Measurements from ENCODE around the gene ATRX. TPM values are rescaled to one million over a fixed set of nuclear protein-coding genes. Genes with fewer than 3 reads are reported as not detected.

ATRX gene
- total and polyA plus RNA-seq, 3 donors from 2014 or later: 4.1 to 104 (median 84.4) TPM

DNA sequence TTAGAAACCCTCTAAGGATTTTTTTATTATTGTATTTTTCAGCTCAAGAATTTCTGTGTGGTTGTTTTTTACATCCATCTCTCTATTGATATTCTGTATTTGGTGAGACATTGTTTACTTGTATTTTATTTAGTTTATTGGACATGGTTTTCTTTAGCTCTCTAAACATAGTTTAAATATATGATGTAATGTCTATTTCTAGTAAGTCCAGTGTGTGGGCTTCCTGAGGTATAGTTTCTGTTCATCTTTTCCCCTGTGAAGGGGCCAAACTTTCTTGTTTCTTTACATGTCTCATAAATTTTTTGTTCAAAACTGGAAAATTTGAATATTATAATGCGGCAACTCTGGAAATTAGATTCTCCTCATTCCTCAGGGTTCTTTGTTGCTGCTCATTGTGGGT is 28.2 kb upstream of the ATRX start:
- Histone ChIP-seq H3K4me1 (no peaks in the 10 kb centered on the region), H3K9me3 (no peaks in the 10 kb centered on the region), H3K36me3 (ENCODE audit: low read depth, missing control alignments) (no peaks in the 10 kb centered on the region), H3K27ac (no peak overlapping the region), H3K27me3 (no peaks in the 10 kb centered on the region), H3K4me3 (no peak overlapping the region)
- WGBS, 2 donors: 100% methylated on average over 1 of the region's 1 CpG
- TF ChIP-seq, protein P1, sequence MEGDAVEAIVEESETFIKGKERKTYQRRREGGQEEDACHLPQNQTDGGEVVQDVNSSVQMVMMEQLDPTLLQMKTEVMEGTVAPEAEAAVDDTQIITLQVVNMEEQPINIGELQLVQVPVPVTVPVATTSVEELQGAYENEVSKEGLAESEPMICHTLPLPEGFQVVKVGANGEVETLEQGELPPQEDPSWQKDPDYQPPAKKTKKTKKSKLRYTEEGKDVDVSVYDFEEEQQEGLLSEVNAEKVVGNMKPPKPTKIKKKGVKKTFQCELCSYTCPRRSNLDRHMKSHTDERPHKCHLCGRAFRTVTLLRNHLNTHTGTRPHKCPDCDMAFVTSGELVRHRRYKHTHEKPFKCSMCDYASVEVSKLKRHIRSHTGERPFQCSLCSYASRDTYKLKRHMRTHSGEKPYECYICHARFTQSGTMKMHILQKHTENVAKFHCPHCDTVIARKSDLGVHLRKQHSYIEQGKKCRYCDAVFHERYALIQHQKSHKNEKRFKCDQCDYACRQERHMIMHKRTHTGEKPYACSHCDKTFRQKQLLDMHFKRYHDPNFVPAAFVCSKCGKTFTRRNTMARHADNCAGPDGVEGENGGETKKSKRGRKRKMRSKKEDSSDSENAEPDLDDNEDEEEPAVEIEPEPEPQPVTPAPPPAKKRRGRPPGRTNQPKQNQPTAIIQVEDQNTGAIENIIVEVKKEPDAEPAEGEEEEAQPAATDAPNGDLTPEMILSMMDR (IDR thresholded peaks at IDR 0.05): no peak
- TF ChIP-seq POLR2A (IDR thresholded peaks at IDR 0.05): no peak
- intact Hi-C loops (cut with DNase I; ENCODE audit: low total_unique reads): no loop called here
- no peak for DNase-seq

DNA sequence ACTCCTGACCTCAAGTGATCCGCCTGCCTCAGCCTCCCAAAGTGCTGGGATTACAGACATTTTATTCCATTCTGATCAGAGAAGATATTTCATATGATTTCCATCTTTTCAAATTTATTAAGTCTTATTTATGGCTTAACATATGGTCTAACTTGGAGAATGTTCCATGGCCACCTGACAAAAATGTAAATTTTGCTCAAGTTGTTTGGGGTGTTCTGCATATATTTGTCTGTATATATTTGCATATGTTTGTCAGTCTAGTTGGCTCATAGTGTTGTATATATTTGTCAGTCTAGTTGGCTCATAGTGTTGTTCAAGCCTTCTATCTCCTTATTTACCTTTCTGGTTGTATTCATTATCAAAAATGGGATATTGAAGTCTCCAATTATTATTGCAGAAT is 16.2 kb upstream of the ATRX start:
- Histone ChIP-seq H3K27me3 (no peaks in the 10 kb centered on the region), H3K4me1 (no peaks in the 10 kb centered on the region), H3K9me3 (no peaks in the 10 kb centered on the region), H3K27ac (no peak overlapping the region), H3K4me3 (no peak overlapping the region), H3K36me3 (ENCODE audit: low read depth, missing control alignments) (no peaks in the 10 kb centered on the region)
- TF ChIP-seq, protein P1 (IDR thresholded peaks at IDR 0.05): no peak
- no peak for TF ChIP-seq POLR2A (IDR thresholded peaks at IDR 0.05)
- intact Hi-C loops (cut with DNase I; ENCODE audit: low total_unique reads): no loop called here
- no peak for DNase-seq
- WGBS, 2 donors: 60% methylated on average over 1 of the region's 1 CpG; no CpG with 5 or more reads in 1 of the 2 donors

DNA sequence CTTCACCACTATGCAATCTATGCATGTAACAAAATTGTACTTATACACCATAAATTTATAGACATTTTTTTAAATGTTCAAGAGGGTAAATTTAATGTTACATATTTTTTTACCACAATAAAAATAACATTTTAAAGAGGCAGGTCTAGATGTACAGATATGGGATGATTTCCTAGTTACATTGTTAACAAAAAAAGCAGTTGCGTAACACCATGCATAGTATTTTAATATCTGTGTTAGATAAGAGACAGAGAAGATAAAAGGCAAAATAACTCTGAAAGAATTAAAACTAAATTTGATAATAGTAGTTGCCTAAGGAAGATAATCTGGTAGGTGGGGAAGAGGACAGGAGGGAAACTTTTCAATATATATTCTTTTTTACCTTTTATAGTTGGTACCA is 9.1 kb upstream of the ATRX start:
- TF ChIP-seq, protein P1 (IDR thresholded peaks at IDR 0.05): no peak
- TF ChIP-seq POLR2A (IDR thresholded peaks at IDR 0.05): no peak
- H3K36me3 ChIP-seq (ENCODE audit: low read depth, missing control alignments): no peaks in the 10 kb centered on the region
- intact Hi-C loops (cut with DNase I; ENCODE audit: low total_unique reads): no loop called here
- WGBS, 2 donors: 71 to 82% methylated on average over 1 of the region's 1 CpG
- H3K4me1 ChIP-seq: no peaks in the 10 kb centered on the region
- DNase-seq: no peak
- no peak overlapping the region for H3K27ac ChIP-seq
- H3K27me3 ChIP-seq: no peaks in the 10 kb centered on the region
- no peaks in the 10 kb centered on the region for H3K9me3 ChIP-seq
- no peak overlapping the region for H3K4me3 ChIP-seq

DNA sequence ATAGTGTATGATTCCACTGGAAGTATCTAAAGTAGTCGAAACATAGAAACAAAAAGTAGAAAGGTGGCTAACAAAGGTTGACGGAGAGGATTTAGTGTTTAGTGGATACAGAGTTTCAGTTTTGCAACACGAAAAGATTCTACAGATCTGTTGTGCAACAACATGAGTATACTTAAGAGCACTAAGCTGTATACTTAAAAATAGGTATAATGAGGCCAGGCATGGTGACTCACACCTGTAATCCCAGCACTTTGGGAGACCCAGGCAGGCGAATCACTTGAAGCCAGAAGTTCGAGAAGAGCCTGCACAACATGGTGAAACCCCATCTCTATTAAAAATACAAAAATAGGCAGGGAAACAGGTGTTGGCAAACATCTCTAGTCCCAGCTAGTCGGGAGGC is 7.9 kb upstream of the ATRX start:
- no peak overlapping the region for H3K27ac ChIP-seq
- H3K4me3 ChIP-seq: no peak overlapping the region
- 69 to 78% methylated on average over 6 of the region's 6 CpGs for WGBS, 2 donors
- no peaks in the 10 kb centered on the region for H3K36me3 ChIP-seq (ENCODE audit: low read depth, missing control alignments)
- no peak for DNase-seq
- H3K27me3 ChIP-seq: no peaks in the 10 kb centered on the region
- intact Hi-C loops (cut with DNase I; ENCODE audit: low total_unique reads): no loop called here
- H3K4me1 ChIP-seq: no peaks in the 10 kb centered on the region
- H3K9me3 ChIP-seq: no peaks in the 10 kb centered on the region
- TF ChIP-seq, protein P1 (IDR thresholded peaks at IDR 0.05): no peak
- TF ChIP-seq POLR2A (IDR thresholded peaks at IDR 0.05): no peak

DNA sequence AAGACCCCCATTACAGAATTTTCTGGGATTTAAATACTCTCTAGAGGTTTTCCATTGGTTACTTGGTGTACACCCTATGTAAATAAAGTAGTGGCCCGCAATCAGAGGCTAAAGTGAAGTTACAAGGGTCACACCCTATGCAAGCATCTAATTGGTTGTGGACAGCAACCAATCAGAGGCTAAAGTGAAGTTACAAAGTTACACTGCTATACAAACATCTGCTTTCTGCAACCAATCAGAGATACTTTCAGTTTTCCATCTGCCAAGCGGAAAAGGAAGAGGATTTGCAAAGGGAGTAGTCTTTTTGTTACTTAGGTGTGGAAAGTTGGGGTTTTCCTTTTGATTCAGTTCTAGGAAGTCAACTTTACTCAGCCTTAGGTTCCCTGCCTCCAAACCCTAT is 2.0 kb upstream of the ATRX start:
- peak; percentile 14 for DNase-seq
- intact Hi-C loops (cut with DNase I; ENCODE audit: low total_unique reads): no loop called here
- H3K27ac ChIP-seq: no peak overlapping the region
- WGBS, 2 donors: 16 to 26% methylated on average over 2 of the region's 2 CpGs
- TF ChIP-seq POLR2A (IDR thresholded peaks at IDR 0.05): no peak
- TF ChIP-seq, protein P1 (IDR thresholded peaks at IDR 0.05): no peak
- H3K9me3 ChIP-seq: no peaks in the 10 kb centered on the region
- no peaks in the 10 kb centered on the region for H3K27me3 ChIP-seq
- no peaks in the 10 kb centered on the region for H3K36me3 ChIP-seq (ENCODE audit: low read depth, missing control alignments)
- H3K4me3 ChIP-seq: no peak overlapping the region
- no peaks in the 10 kb centered on the region for H3K4me1 ChIP-seq

Data from testis (tissue), 3 donors.